ENCODE data around the gene NDRG3.

GRCh38 chr20:36647196-36648121 lies 98.4 kb downstream of the NDRG3 start:
- TF ChIP-seq CTCF (conservative IDR thresholded peaks at IDR 0.05; ENCODE audit: low read depth, low read length) (no peak), EZH2 (IDR thresholded peaks at IDR 0.05; ENCODE audit: low read length, unreplicated experiment) (no peak), EZH2phosphoT487 (IDR thresholded peaks at IDR 0.05; ENCODE audit: borderline replicate concordance, low read length) (no peak)

Measured in PC-3 (cell line).